CD4-positive, alpha-beta T cell treated with Interleukin-4 for 1 hour (primary cell): ENCODE measurements around the gene CUBN.

ENCODE experiments used
- DNase-seq, 2 donors: peaks; one replicate each; pipeline ENCODE4 v3.0.0-alpha.2; 2020 to 2022

CUBN gene

GRCh38 chr10:17066807-17067206 is 62.8 kb downstream of the CUBN start:
- no peak for DNase-seq

DNA sequence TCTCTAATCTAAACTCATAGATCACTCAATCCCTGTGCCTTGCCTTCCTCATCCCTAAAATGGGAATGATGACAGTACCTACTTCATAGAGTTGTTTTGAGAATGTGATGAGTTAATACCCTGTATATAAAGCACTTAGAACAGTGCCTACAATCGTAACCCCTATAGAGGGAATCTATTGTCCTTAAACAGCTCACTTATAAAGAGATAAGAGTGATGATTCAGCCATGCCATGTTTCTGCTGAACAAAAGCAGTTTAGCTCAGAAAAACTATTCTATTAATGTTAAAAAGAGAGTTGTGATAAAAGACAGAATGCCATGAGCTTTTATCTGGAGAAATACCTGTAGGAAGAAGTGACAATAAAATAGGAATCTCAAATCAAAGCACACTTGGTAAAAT is 63.6 kb downstream of the CUBN start:
- no peak for DNase-seq

GRCh38 chr10:17065273-17065672 is 64.3 kb downstream of the CUBN start:
- no peak for DNase-seq

- DNase-seq, result no peak
Observed at GRCh38 chr10:17064435-17064834, 65.2 kb downstream of the CUBN start.

DNA sequence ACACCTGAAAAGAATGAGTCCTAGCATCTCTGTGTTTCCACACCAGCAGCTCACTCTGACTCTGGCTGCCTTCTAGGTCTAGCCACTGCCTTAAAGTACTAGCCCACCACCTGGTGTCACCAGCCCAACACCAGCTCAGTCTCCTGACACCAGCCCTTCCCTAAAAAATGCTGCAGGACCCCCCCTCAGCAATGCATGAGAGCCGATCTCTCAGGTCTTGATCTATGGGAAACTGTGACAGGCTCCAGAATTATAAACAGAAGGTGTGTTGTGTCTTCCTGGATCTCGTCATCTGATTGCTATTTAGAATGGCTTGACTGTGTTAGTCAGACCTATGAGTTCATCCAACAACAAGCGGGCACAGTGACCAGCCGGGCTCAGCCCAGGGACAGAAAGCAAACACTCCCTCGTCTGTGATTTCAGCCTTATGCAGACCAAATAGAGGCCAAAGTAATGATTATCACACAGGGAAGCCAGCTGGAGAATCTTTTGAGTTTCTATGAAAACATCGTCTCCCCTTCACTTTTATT is 66.6 kb downstream of the CUBN start:
- DNase-seq, result no peak

DNA sequence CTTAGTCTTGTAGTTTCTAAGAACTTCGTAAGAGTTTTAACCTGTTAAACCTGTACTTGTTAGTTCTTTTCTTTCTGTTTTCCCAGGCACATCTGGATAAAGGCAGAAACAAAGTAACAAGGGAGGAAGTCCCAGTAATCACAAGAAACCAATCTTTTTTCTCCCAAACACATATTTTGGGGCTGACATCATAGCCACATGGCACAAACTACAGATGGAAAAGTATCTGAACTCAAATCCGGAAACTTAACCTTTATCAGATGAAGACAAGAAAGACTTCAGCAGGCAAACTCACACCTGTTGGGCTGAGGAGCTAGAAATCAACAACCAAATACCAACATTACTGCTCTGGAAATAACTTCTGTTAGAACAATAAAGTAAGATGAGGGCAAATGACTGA is 67.1 kb downstream of the CUBN start:
- no peak for DNase-seq

GRCh38 chr10:17062009-17062408 is 67.6 kb downstream of the CUBN start:
- no peak for DNase-seq

- no peak for DNase-seq
Observed at GRCh38 chr10:17061418-17061817, 68.2 kb downstream of the CUBN start.

GRCh38 chr10:17060289-17060688 is 69.3 kb downstream of the CUBN start:
- DNase-seq, result no peak

DNA sequence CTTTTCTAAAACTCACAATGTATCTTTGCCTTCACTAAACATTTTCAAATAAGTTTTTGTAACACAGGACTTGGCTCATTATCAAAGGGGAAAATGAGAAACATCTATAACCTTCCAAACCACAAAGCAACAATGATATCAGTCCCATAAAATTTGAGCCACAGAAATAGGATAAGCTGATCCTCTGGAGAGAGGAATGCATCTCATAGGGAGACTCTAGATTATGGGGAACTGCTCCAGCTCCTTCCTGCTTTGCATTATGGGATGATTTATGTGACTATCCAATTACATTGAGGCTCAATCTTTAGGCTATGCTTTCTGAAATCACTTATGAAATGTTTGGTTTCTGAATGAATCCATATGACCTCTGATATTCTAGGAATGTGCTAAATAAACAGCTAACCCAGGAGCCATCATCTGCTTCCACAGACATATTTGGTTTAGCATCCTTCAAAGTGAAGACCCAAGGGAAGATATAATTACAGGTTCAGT is 70.4 kb downstream of the CUBN start:
- no peak for DNase-seq

GRCh38 chr10:17058093-17058492 is 71.5 kb downstream of the CUBN start:
- DNase-seq, result no peak

DNA sequence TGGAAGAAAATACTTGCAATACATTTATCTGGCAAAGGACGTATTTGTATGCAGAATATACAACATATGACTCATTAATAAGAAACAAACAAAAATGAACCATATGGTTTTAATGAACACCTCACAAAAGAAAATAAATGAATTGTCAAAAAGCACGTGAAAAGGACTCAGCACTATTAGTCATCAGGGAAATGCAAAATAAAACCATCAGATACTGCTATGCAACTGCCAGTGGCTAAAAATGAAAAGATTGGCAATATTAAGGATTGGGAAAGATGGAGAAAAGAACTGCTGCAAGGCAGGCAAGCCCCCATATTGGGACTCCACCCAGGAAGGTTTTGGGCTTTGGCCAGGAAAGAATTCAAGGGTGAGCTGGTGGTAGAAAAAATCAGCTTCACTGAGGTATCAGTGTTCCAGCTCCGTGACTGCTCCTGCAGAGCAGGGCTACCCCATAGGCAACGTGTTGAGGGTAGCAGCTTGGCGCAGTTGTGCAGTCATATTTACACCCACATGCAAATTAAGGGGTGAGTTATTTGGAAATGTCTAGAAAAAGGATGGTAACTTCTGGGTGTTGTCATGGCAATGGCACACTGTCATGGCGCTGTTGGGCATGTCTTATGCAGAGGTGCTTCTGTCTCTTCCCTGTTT is 72.7 kb downstream of the CUBN start:
- DNase-seq, result no peak

DNA sequence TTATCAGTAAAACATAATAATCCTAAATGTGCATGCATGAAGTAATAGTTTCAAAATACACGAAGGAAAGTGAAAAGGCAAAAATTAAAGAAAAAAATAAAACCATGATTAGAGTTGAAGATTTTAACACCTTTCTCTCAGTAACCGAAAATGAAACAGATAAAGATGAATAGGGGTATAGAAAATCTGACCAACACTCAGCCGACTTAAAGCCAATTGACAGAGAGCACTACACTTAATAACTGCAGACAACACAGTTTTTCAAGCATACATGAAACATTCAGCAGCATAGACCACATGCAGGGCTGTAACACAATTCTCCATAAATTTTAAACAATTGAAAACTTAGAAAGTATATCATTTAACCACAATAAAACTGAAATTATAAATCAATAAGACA is 76.1 kb downstream of the CUBN start:
- DNase-seq, result no peak

GRCh38 chr10:17053061-17053460 is 76.5 kb downstream of the CUBN start:
- no peak for DNase-seq

DNA sequence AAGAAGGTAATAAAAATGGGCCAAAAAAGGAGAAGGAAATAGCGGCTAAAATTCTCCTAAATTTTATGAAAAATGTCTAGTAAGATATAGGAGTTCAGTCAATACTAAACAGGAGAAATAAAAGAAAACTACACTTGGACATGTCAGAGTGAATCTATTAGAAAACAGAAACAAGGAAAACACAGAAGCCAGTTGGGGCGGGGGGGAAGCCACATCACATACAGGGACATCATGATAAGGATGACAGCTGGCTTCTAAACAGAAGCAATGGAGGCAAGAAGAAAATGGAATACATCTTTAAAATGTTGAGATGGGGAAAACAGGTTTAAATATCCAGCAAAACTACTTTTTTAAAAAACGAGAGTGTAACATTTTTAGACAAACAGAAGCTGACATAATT is 77.8 kb downstream of the CUBN start:
- DNase-seq, result no peak

DNA sequence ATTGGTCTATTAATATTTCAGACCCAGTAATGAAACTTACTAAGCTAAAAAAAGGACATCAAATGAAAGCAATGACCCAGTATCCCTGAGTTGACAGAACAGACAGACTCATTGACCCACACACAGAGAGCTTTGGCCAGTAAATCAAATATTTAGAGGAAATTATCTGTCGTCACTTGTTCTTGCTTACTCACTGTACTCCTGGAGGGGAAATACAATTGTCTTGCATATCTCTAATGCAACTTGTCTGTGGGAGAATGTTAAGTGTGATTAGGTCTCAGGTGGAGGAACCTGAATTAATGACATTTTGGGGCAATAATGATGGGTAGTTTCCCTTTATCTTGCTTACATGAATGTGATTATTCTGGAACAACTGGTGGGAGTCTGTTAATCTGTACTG is 80.4 kb downstream of the CUBN start:
- no peak for DNase-seq

DNA sequence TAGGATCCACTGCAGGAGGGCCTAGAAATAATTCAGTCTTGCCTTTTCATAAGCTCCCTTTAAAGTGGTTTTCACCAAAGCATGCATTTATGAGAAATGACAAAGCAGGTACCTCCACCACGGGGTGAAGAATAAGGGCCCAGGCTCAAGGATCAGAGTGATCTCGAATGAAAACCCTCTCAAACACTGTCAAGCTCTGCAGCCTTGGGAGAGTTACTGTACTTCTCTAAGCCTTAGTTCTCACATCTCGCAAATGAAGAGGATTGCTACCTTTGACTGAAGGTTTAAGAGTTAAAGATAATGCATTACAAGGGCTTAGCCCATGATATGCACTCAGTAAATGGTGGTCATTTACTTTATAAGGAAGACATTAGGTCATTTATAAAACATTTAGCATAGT is 81.7 kb downstream of the CUBN start:
- no peak for DNase-seq

DNA sequence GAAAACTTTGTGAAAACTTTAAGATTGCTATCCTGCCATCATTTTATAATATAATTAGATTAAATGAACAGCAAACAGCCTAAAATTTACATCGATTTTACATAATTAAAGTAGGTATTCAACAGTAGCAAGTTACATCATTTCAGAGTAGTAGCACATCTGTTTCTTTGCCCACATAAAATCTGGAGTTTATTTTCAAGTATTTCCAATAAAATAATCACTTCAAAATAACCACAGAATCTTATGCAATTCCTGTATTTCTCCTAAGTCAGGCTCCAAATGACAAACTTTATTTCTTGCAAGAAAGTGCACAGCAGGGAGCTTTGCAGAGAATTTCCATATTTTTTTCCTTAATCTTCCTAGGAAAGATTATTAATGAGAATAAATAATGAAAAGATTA is 82.6 kb downstream of the CUBN start:
- no peak for DNase-seq

- DNase-seq, result no peak
Observed at GRCh38 chr10:17043586-17043985, 86.0 kb downstream of the CUBN start.

DNA sequence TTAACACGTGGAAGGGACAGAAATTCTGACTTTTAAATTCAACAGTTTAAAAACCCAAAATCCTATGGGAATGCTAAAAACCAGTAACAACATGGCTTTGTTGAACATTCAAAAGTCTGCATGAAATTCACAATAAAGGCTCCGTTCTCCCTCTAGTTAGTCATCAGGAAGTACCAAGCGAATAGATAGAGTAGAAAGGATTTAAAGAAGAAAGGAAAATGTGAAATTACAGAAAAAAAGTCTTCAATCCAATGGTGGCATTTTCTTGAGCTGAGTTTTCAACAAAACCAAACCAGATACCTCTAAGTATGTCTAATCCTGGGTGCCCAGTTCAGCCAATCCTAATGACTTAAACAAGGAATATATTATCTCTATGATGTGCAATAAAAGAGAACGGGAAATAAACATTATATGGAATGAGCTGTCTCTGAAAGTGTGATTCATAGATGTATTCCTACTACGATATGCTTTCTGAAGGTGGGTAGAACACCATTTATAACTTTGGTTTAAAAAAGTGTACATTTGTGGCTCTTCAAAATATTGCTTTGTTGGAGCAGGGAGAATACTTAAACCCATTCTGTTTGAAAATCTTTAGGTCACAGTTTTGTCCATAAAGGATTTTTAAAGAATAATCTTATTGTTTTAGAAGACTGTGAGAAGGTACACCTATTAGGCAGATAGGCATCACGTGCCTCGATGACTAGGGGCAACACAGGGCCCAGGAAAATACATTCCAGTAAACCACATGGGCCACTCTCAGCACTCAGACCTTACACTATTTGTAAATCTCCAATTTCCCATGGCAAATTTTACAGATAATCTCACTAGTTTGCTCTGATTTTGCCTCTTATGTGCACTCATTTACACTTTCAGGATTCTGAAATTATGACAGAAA is 87.7 kb downstream of the CUBN start:
- DNase-seq, result no peak

DNA sequence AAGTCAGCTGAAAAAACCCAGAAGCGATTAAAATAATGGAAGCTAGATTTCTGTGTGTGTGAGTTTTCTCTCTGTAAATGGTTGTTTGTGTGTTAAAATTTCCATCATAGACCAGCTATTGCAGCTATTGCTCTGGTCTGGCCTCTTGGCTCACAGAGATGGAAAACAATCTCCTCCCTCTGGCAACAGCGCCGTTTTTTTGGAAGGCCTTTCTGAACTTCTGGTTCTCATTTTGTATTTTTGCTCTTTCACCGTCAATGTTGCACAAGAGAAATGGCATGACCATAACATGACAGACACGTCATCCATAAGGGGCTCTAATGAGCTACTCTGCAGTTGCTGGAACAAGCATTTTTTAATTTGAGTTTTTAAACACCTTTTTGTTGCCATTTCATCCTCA is 91.0 kb downstream of the CUBN start:
- DNase-seq, result no peak

- no peak for DNase-seq
Observed at GRCh38 chr10:17037910-17038309, 91.7 kb downstream of the CUBN start.

DNA sequence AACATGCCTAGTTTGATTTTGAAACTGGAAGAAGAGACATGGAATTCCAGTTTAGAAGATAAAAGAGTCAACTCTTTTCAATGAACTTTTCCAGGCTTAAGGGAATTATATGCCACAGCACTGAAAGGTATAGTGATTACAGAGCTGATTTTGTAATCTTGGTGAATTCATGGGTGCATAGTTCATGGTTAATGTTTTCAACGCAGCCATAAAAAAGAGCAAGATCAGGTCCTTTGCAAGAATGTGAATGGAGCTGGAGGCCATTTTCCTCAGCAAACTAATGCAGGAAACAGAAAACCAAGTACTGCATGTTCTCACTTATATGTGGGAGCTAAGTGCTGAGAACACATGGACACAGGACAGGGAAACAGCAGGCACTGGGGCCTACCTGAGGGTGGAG is 94.2 kb downstream of the CUBN start:
- no peak for DNase-seq
